ENCODE results near the gene KRTAP10-4. TPM values are rescaled to one million over a fixed set of nuclear protein-coding genes. Genes with fewer than 3 reads are reported as not detected.

KRTAP10-4 gene
- total and polyA plus RNA-seq, 4 donors = not detected

DNA sequence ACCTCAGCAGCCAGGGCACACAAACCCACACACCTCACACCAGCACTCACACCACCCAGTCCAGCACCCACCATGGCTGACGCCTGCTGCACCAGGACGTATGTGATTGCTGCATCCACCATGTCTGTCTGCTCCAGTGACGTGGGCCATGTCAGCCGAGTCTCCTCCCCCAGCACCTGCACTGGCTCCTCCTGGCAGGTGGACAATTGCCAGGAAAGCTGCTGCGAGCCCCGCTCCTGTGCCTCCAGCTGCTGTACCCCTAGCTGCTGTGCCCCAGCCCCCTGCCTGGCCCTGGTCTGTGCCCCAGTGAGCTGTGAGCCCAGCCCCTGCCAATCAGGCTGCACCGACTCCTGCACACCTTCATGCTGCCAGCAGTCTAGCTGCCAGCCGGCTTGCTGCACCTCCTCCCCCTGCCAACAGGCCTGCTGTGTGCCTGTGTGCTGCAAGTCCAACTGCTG lies 38.5 kb downstream of the KRTAP10-4 start, which contains the start of gene KRTAP10-8:
Gene KRTAP10-8 (plus strand): TSS at position 51 of the 458 bp plus-strand sequence. CDS start 22 bp downstream, at position 73.
- H3K9ac ChIP-seq (ENCODE audit: low read depth in 1 of 2, low read length in 2 of 2) = no peak within 1 kb of the TSS
- H3K9me3 ChIP-seq (ENCODE audit: control insufficient read depth in 4 of 4, low read length in 3 of 4) = peaks cover 0 to 11% (median 1%) of the 10 kb centered on the region in 4 donors
- DNase-seq (ENCODE audit: low spot score) = no peak
- H3K27ac ChIP-seq (ENCODE audit: low read depth in 1 of 2, low read length in 2 of 2) = no peak within 1 kb of the TSS
- TF ChIP-seq, protein P1, sequence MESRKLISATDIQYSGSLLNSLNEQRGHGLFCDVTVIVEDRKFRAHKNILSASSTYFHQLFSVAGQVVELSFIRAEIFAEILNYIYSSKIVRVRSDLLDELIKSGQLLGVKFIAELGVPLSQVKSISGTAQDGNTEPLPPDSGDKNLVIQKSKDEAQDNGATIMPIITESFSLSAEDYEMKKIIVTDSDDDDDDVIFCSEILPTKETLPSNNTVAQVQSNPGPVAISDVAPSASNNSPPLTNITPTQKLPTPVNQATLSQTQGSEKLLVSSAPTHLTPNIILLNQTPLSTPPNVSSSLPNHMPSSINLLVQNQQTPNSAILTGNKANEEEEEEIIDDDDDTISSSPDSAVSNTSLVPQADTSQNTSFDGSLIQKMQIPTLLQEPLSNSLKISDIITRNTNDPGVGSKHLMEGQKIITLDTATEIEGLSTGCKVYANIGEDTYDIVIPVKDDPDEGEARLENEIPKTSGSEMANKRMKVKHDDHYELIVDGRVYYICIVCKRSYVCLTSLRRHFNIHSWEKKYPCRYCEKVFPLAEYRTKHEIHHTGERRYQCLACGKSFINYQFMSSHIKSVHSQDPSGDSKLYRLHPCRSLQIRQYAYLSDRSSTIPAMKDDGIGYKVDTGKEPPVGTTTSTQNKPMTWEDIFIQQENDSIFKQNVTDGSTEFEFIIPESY (IDR thresholded peaks at IDR 0.05) = no peak
- TF ChIP-seq HNF4G (IDR thresholded peaks at IDR 0.05) (no peak), EGR1 (IDR thresholded peaks at IDR 0.05; ENCODE audit: low read depth in 2 of 2) (no peak), HNF4A (conservative IDR thresholded peaks at IDR 0.05) (no peak), TAF1 (conservative IDR thresholded peaks at IDR 0.05) (no peak), JUND (IDR thresholded peaks at IDR 0.05) (no peak), YY1 (IDR thresholded peaks at IDR 0.05) (no peak), RXRA (IDR thresholded peaks at IDR 0.05) (no peak), RAD21 (IDR thresholded peaks at IDR 0.05) (no peak), FOXA1 (IDR thresholded peaks at IDR 0.05) (no peak), FOXA2 (IDR thresholded peaks at IDR 0.05) (no peak), MAX (IDR thresholded peaks at IDR 0.05) (no peak), SP1 (IDR thresholded peaks at IDR 0.05) (no peak), CTCF (IDR thresholded peaks at IDR 0.05; ENCODE audit: low read depth, low read length, missing input control) (no peak), GABPA (IDR thresholded peaks at IDR 0.05 in 1 of 2, conservative IDR thresholded peaks at IDR 0.05 in 1 of 2) (no peak)
- TF ChIP-seq, protein P2, sequence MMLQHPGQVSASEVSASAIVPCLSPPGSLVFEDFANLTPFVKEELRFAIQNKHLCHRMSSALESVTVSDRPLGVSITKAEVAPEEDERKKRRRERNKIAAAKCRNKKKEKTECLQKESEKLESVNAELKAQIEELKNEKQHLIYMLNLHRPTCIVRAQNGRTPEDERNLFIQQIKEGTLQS (IDR thresholded peaks at IDR 0.05) = no peak
- TF ChIP-seq, protein P3, sequence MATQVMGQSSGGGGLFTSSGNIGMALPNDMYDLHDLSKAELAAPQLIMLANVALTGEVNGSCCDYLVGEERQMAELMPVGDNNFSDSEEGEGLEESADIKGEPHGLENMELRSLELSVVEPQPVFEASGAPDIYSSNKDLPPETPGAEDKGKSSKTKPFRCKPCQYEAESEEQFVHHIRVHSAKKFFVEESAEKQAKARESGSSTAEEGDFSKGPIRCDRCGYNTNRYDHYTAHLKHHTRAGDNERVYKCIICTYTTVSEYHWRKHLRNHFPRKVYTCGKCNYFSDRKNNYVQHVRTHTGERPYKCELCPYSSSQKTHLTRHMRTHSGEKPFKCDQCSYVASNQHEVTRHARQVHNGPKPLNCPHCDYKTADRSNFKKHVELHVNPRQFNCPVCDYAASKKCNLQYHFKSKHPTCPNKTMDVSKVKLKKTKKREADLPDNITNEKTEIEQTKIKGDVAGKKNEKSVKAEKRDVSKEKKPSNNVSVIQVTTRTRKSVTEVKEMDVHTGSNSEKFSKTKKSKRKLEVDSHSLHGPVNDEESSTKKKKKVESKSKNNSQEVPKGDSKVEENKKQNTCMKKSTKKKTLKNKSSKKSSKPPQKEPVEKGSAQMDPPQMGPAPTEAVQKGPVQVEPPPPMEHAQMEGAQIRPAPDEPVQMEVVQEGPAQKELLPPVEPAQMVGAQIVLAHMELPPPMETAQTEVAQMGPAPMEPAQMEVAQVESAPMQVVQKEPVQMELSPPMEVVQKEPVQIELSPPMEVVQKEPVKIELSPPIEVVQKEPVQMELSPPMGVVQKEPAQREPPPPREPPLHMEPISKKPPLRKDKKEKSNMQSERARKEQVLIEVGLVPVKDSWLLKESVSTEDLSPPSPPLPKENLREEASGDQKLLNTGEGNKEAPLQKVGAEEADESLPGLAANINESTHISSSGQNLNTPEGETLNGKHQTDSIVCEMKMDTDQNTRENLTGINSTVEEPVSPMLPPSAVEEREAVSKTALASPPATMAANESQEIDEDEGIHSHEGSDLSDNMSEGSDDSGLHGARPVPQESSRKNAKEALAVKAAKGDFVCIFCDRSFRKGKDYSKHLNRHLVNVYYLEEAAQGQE (IDR thresholded peaks at IDR 0.05) = no peak
- H3K36me3 ChIP-seq (ENCODE audit: control insufficient read depth in 4 of 4, insufficient read depth in 3 of 4, low read depth in 1 of 4, low read length in 3 of 4) = no peaks in the 10 kb centered on the region
- WGBS = 88% methylated on average over 8 of the region's 8 CpGs
- no peaks in the 10 kb centered on the region for H3K27me3 ChIP-seq (ENCODE audit: control insufficient read depth in 4 of 4, insufficient read depth in 4 of 4, low read length in 3 of 4)
- no peak within 1 kb of the TSS for H3K4me3 ChIP-seq (ENCODE audit: low read depth in 1 of 3, low read length in 3 of 3)
- no peaks in the 10 kb centered on the region for H3K4me1 ChIP-seq (ENCODE audit: control insufficient read depth in 4 of 4, insufficient read depth in 4 of 4, low read length in 3 of 4)
